Measurements from ENCODE around the gene PODXL2.

DNA sequence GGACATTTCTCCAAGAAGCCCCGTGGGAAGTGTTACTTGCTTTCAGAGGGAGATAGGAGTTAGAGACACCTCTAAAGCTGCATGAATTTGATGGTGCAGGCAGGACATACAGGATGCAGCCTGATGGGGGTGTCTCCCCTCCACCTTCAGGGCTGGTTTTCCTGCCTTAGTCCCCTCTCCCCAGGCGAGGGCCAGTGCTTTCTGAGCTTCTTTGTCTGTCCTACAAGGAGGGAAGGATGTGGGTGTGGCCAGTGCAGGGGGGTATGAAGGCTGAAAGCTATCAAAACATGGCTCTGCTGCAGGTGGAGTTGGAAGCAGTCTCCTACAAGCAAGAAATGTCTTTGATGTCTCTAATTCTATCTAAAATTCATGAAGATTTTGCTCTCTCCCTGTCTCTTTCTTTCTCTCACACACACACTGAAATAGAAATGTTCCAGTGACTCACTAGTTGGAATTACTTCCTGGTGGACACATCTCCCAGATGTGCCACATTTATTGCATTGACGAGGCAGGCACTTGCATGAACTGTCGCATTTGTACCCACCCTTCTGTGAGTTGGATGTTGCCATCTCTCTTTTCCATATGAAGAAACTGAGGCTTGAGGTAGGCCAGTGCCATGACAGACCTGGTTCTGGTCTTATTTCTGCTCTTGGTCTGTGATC, 13.9 kb upstream of the PODXL2 start:
- TF ChIP-seq, protein P1, sequence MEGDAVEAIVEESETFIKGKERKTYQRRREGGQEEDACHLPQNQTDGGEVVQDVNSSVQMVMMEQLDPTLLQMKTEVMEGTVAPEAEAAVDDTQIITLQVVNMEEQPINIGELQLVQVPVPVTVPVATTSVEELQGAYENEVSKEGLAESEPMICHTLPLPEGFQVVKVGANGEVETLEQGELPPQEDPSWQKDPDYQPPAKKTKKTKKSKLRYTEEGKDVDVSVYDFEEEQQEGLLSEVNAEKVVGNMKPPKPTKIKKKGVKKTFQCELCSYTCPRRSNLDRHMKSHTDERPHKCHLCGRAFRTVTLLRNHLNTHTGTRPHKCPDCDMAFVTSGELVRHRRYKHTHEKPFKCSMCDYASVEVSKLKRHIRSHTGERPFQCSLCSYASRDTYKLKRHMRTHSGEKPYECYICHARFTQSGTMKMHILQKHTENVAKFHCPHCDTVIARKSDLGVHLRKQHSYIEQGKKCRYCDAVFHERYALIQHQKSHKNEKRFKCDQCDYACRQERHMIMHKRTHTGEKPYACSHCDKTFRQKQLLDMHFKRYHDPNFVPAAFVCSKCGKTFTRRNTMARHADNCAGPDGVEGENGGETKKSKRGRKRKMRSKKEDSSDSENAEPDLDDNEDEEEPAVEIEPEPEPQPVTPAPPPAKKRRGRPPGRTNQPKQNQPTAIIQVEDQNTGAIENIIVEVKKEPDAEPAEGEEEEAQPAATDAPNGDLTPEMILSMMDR (optimal IDR thresholded peaks at IDR 0.05 in 1 of 3, IDR thresholded peaks at IDR 0.05 in 1 of 3, conservative IDR thresholded peaks at IDR 0.05 in 1 of 3; ENCODE audit: extremely low read depth in 1 of 3, insufficient read depth in 2 of 3, low read length in 3 of 3): no peak
- no peak for TF ChIP-seq EZH2 (IDR thresholded peaks at IDR 0.05; ENCODE audit: low read length)

All from keratinocyte (primary cell).